Neural crest cell (in vitro differentiated cells): Measurements from ENCODE around the gene MTHFD1L. TPM values are rescaled to one million over a fixed set of nuclear protein-coding genes. Genes with fewer than 3 reads are reported as not detected.

Source experiments
- DNase-seq: peaks from one replicate; pipeline ENCODE4 v3.0.0; 2021; ENCODE audit warnings: low read depth, mixed read lengths, low spot score
- H3K27ac Mint-ChIP-seq: one replicate; pipeline ENCODE4 v1.8.0; 2021; ENCODE audit warnings: mild to moderate bottlenecking, mixed read lengths; ENCODE audit not compliant: unreplicated experiment
- H3K27me3 Mint-ChIP-seq: 2 replicates; pipeline ENCODE4 v1.8.0; 2021; ENCODE audit warnings: low read depth, mild to moderate bottlenecking, mixed read lengths
- H3K36me3 Mint-ChIP-seq: 2 replicates; pipeline ENCODE4 v1.8.0; 2021; ENCODE audit warnings: low read depth, mild to moderate bottlenecking, mixed read lengths
- H3K4me1 Mint-ChIP-seq: 2 replicates; pipeline ENCODE4 v1.8.0; 2021; ENCODE audit warnings: mixed read lengths
- H3K4me3 Mint-ChIP-seq: one replicate; pipeline ENCODE4 v1.8.0; 2021; ENCODE audit warnings: mild to moderate bottlenecking, mixed read lengths
- H3K9me3 Mint-ChIP-seq: 2 replicates; pipeline ENCODE4 v1.8.0; 2021; ENCODE audit warnings: mixed read lengths
- CTCF ChIP-seq: fragments of 200-600 bp; sonication (generic); conservative IDR thresholded peaks from 2 replicates; pipeline ENCODE4 v1.5.0; 2021; ENCODE audit warnings: antibody characterized with exemption, mild to moderate bottlenecking
- total RNA-seq: library from RNA; stranded (reverse); gene quantifications from 2 replicates; pipeline ENCODE4 v1.2.1, GENCODE V29; 2021

The MTHFD1L gene
- total RNA-seq, 1 donor from 2014 or later = 71.3 TPM

DNA sequence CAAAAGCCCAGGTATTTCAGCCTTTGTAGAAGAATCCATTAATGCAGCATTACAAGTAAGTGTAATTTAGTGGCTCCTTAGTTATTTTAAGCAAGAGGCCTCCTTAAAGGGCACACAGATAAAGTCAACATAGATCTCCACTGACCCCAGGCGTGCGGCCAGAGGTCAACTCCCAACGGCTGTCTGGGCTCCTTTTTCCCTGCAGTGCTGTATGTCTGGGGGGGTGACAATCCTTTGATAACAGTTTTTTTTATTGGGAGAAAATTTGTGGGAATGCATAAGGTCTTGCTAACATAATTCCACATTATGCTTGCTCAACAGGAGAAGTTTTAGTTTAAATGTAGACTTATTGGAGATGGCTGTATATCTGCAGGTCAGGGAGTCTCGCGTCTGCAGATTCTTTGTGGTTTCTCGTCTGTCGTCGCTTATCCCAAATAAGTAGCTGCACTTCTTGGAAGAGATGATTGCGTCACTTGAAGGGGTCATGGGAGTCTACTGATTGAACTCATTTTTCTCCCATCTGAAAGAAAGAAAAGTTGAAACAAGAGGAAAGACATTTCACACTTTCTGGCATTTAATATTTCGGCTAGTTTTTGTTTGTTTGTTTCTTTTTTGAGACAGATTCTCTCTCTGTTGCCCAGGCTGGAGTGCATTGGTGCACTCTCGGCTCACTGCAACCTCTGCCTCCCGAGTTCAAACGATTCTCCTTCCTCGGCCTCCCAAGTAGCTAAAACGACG lies 222.5 kb downstream of the MTHFD1L start:
- Mint-ChIP-seq H3K4me3 (no peak overlapping the region), H3K9me3 (no peaks in the 10 kb centered on the region), H3K4me1 (peaks cover 12% of the 10 kb centered on the region), H3K27me3 (no peaks in the 10 kb centered on the region), H3K27ac (no peak overlapping the region), H3K36me3 (peaks cover 12% of the 10 kb centered on the region)
- no peak for DNase-seq
- TF ChIP-seq CTCF = no peak

GRCh38 chr6:151088599-151088935 lies 223.1 kb downstream of the MTHFD1L start:
- no peak for TF ChIP-seq CTCF
- no peak overlapping the region for H3K27ac Mint-ChIP-seq
- H3K4me1 Mint-ChIP-seq = peaks cover 11% of the 10 kb centered on the region
- H3K27me3 Mint-ChIP-seq = no peaks in the 10 kb centered on the region
- DNase-seq = no peak
- H3K4me3 Mint-ChIP-seq = no peak overlapping the region
- no peaks in the 10 kb centered on the region for H3K9me3 Mint-ChIP-seq
- peaks cover 14% of the 10 kb centered on the region for H3K36me3 Mint-ChIP-seq

DNA sequence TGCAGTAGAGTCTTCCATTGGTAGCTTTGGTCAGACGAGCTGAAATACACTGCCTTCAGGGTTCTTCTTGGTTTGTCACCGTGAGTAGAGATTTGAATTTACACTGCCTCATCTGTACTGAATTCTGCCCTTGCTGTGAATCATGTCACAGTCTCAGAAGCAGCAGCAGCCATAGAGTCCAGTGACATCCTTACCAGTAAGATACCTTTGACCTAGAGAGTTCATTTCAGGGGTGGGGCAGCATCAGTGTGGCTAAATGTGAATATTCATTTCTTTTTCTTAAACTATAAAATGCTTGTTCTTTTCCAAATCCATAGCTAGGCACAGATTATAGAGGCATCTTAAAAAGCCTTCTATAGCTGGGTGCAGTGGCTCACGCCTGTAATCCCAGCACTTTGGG lies 223.5 kb downstream of the MTHFD1L start:
- H3K36me3 Mint-ChIP-seq = peaks cover 16% of the 10 kb centered on the region
- no peak for TF ChIP-seq CTCF
- H3K4me1 Mint-ChIP-seq = peaks cover 11% of the 10 kb centered on the region
- H3K27me3 Mint-ChIP-seq = no peaks in the 10 kb centered on the region
- no peaks in the 10 kb centered on the region for H3K9me3 Mint-ChIP-seq
- DNase-seq = no peak
- H3K27ac Mint-ChIP-seq = no peak overlapping the region
- no peak overlapping the region for H3K4me3 Mint-ChIP-seq

DNA sequence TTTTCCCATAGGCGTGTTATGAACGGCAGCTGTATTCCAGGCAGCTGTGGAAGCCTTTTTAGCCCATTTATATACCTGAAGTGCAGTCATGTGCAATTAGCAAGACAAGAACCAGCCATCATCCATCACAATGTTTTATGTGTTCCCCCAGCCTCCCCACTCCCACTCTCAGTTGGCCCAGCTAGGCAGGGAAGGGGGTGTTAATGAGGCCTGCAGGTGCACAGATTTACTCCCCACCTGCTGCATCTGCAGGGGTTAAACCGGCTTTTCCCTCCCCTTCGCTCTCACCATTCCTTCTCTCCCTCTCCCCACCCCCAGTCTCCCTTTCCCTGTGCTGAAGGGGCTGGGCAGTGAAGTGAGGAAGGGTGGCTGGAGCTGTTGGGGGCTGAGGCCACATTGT lies 224.5 kb downstream of the MTHFD1L start:
- peaks cover 11% of the 10 kb centered on the region for H3K4me1 Mint-ChIP-seq
- DNase-seq = no peak
- no peak overlapping the region for H3K4me3 Mint-ChIP-seq
- TF ChIP-seq CTCF = no peak
- H3K27ac Mint-ChIP-seq = no peak overlapping the region
- no peaks in the 10 kb centered on the region for H3K27me3 Mint-ChIP-seq
- H3K36me3 Mint-ChIP-seq = peaks cover 21% of the 10 kb centered on the region
- H3K9me3 Mint-ChIP-seq = no peaks in the 10 kb centered on the region

DNA sequence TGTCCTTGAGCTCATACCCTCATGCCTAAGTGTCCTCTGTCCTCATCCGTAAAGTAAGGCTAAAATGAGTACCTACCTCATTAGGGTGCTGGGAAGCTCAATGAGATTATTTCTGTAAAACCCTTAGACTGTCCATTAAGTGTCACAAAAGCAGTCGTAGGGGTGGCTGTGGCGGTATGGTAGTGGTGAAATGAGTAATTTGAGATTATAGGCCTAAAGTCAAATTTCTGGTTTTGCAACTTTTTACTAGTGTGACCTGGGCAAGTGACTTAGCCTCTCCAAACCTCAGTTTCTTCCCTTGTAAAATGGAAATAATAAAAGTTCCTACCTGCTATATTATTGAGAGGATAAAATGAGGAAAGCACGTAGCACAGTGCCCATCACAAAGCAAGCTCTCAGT lies 226.1 kb downstream of the MTHFD1L start:
- Mint-ChIP-seq H3K36me3 (peaks cover 28% of the 10 kb centered on the region), H3K4me3 (no peak overlapping the region), H3K27me3 (no peaks in the 10 kb centered on the region), H3K9me3 (no peaks in the 10 kb centered on the region), H3K27ac (no peak overlapping the region), H3K4me1 (peaks cover 17% of the 10 kb centered on the region)
- no peak for DNase-seq
- TF ChIP-seq CTCF = no peak
